EH (cell line): ENCODE data around the gene DNAJB14.
"Not testable (repeated sequence)": the region's sequence is repeated elsewhere in the genome, so short reads cannot be mapped to it uniquely, and the experiment has no call there.

Experiments
- DNase-seq: peaks from one replicate; pipeline ENCODE4 v3.0.0-alpha.2; 2015; ENCODE audit warnings: low read depth

DNAJB14 gene

DNA sequence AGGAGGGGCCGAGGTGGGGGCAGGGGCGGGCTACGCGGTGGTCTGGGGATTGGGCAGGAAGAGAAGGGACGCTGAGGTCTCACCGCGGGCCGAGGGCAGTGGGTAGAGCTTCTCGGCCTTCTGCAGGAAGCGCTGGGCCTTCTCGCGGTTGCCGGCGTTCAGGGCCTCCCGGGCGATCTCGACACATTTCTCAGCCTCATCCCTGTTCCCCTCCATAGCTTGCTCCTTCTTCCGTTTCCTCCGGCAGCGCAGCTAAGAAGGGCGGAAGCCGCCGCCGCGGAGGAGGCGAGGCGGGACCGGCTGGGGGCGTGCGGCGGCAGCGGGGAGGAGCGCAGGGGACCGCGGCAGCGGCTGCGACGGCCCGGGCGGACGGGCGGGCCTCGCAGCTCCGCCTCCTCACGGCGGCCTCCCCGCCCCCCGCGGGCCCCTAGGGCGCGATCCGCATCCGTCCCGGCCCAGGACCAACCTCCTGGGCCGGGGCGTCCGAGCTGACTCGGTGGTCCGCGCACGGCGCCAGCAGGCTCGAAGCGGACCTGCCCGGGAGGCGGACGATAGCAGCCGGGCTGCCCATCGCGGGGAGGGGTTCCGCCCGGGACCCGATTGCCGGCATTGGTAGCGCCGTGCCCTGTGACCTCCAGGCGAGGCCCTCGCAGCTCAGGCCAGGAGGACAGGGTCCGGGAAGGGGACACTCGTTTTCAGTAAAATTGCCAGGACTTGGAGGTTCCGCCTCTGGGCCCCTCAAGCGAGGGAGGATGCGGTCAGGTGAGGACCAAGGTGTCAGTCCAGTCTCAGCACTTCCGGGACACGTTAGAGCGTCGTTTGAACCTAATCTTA is at the start of gene DNAJB14:
DNAJB14 (minus strand) TSS at position 263 of the 834 bp plus-strand sequence; CDS start at position 216, 47 bp downstream.
- DNase-seq = peak; percentile 84

DNA sequence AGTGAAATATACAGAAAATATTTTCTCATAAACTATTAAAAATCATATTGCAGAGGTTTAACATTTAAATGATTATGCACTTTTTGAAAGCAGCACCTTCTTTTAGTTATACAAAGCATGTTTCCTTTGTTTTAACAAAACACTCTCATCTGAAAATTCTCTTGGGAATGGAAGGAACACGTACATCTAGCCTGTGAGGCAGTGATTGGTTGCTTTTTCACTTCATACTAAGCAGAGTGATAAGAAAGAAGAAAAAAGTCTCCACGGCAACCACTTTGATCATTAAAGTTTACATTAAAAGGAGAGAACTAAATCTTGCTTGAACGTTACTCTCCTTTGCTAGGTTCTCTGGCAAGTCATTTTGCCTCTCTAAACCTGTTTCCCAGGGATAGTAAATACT is 45.3 kb upstream of the DNAJB14 start:
- DNase-seq = no peak

DNA sequence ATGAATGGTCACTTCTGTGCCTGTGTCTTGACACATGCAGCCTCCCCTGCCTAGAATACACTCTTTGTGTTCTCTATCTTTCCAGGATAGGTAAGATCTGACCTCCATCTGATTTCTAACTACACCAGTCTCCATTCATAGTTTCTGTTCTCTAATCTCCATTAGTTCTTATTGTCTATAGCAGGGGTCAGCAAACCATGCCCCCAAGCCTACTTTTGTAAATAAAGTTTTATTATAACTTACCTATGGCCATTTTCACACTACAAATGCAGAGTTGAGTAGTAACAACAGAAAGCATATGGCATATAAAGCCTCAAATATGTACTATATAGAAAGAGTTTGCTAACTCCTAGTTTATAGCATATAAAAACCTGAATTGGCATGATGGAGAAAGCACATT is 41.3 kb upstream of the DNAJB14 start:
- no peak for DNase-seq

DNA sequence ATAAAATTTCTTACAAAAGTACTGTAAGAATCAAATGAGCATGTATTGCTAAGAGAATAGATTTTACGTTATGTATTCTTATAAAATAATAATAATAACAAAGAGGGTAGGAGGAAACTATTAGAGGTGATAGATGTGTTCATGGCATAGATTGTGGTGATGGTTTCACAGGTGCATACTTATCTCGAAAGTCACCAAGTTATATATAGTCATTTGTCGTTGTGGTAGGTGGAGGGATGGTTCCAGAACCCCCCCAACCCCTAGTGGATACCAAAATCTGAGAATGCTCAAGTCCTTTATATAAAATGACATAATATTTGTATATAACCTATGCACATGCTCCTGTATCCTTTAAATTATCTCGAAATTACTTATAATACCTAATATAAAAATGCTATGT is 40.4 kb upstream of the DNAJB14 start:
- DNase-seq = no peak

DNA sequence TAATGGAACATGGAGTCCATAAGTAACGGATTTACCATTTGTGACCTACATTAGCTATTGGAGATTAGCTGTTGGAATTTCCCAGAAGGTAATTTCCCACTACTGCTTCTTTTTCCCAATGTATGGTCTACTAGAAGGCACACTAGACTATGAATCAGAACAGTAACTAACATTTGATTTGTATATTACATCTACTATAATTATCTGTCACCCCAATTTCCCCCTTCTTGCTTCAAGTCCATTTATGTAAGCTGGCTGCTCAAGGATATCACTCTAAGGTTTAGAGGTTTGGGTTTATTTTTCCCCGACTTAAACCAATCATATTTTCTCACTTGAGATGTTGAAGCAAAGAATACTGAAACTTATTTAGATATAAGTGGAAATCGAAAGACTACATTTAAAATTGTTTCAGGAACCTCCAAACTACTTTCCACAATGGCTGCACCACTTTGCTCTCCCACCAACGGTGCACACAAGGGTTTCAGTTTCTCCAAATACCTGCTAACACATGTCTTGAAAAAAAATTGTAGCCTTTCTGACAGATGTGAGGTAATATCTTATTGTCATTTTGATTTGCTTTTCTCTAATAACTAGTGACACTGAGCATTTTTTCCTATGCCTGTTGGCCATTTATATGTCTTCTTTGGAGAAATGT is 37.0 kb upstream of the DNAJB14 start:
- DNase-seq = no peak

DNA sequence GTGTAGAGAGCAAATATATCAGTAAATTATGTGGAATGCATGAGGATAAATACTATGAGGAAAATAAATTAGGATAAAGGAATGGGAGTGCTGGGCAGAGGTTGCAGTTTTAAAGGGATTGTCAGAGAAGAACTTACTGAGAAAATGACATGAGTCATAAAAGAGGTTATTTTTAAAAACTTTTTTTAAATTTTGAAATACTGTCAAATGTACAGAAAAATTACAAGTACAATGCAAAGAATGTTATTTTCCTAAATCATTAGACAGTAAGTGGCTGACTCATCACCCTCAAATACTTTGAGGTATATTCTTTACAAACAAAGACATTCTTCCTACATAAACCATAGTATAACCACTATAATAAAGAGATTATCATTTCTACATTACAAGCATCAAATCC is 33.5 kb upstream of the DNAJB14 start:
- DNase-seq = peak; percentile 65

DNA sequence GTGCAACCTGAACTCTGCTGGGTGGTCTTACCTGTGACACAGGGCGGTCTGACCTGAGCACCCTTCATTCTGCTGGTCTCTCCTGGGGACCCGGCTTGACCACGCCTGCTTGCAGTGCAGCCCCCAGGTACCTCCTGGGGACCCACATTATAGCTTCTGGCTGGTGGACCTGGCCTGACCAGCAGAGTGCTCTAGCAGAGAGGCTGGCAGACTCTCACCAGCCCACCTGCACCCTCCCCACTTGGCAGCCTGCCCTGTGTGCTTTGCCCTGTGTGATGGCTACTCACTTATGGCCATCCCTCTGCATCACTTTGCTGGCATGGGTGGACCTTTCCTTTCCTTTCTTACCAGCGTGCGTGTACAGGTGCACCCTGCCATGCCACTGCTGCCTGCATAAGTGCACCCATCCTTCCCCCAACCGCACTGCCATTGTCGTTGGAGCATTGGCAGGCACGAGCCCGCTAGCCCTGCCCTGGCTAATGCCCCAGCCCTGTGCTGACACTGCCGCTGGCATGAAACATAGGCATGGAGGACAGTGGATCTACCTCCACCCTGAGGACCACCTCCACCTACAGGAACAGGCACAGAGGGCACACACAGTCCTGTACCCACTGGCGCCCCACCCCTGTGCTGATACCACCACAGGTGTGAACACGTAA is 25.2 kb upstream of the DNAJB14 start:
- DNase-seq = no peak

DNA sequence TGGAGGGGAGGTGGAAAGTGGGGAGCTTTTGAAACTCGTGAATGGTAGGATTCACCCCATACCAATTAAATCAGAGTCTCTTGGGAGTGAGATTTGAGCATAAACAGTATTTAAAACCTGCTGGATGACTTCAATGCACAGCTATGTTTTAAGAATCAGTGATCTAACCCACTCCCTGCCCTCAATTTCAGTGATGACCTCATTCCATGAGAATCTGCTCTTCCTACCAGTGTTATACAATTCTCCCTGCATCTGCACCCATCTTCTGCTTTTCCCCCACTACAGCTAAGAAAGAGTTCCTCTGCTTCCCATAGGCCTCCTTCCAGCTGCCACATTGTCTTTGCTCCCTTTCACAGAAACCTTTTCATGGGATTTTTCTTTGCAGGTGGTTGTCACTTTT is 21.9 kb upstream of the DNAJB14 start:
- DNase-seq = peak; percentile 91

DNA sequence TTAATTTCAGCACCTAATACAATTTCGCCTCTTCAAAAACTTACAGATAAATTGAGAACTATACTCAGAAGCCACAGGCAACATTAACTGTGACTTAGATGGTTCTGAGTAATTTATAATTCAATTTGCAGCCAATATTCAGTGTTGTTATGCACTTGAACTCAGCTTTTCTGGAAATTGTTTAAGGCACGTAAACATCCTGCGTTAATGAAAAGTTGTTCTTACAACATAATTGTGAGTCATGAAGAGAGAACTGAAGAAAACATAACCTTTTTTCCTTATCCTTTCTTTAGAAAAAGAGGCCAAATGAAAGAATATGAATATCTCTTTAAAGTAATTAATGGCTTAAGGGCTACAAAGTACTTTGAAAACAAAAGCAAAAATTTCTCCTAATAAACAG is 20.3 kb upstream of the DNAJB14 start:
- DNase-seq = peak; percentile 55

DNA sequence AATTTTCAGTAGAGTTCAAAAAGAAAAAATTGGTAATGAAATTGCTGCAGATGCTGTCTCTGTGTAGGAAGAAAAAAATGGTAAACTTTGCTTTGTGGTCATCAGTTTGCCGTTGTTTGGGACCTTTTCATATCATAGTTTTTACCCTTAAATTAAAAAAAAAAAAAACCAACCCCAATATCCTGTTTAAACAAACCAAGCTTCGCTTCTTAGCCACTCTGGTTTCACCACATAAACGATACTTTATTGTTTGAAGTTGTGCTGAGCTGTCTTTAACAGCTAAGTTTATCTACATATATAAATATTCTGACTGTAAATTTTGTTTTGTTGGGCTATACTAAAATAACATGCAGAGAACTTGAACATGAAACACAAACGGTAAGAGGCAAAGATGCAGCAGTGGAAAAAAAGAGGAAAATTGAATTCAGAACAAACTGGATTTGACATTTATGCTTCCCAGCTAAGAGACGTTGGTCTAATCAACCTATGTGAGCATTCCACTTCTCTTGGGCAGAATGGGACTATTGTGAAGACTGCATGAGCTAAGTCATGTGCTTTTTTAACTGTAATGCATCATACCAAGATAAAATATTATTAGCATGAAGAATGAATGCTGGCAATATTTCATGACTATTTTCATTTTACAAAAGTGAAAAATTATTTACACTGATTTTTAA is 19.4 kb upstream of the DNAJB14 start:
- no peak for DNase-seq

DNA sequence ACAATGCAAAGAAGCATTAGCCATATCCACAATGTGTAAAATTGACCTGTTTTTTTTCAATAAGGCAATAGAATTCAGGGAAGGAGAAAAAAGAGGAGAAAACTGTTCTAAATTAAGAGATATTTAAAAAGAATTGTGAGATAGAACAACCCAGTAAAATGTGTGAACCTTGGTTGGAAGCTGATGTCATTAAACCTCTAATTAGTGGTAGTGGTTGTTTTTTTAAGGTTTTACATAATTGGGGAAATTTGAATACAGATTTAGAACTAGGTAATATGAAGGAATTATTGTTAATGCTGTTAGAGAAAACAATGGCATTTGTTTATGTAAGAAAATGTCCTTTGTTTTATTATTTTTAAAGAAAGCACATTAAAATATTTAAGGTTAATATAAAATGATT is 18.8 kb upstream of the DNAJB14 start:
- DNase-seq = no peak

DNA sequence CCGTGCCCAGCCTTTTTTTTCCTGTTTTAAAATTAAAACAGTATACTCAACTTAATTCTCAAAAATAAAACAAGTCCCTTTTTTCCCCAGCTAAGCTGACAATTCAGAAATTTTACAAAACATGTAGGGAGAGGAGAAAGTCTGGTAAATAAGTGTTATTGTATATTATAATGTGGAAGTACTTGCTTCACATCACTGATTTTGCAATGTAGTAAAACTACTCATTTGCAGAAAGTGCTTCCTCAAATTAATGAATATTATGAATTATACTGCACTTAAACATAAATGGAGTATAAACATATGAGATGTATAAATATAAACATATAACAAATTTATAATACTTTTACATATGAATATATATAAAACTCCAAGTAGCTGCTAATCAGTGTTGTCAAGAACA is 15.3 kb upstream of the DNAJB14 start:
- no peak for DNase-seq

DNA sequence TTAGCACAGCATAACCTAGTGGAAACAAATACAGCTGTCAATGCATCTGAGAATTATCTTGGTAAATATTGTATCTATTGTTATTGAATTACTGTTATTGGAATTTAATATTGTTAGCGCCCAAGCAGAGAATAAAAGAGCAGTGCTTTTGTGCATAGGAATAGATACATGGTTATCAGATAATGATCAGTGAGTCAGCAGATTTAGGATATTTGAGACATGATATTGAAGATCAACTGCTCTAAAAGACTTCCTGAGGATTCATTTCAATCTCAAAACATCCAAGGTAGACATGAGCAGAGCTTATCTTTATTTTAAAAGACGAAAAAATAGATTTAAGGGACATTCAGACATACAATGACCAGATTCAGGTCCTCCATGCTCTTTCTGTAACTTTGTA is 14.2 kb upstream of the DNAJB14 start:
- peak; percentile 11 for DNase-seq

DNA sequence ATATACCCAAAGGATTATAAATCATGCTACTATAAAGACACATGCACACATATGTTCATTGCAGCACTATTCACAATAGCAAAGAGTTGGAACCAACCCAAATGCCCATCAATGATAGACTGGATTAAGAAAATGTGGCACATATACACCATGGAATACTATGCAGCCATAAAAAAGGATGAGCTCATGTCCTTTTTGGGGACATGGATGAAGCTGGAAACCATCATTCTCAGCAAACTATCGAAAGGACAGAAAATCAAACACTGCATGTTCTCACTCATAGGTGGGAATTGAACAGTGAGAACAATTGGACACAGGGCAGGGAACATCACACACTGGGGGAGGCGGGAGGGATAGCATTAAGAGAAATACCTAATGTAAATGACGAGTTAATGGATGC is 11.8 kb upstream of the DNAJB14 start:
- not testable (repeated sequence) for DNase-seq

DNA sequence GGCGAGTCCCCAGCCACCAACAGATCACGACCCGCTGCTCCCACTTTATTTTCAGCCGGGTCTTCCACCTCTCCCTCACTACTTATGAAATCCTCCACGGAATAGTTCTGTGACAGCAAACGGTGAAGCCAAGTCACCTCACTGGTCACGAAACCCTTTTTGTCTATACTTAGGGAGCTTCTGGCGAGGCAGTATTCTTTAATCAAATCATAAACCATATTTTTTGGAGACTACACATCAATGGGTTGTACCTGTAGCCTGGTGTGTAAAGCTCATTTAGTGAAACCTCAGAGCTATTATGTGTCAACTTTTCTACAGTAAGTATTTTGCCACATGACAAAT is 4.5 kb upstream of the DNAJB14 start:
- DNase-seq = no peak

DNA sequence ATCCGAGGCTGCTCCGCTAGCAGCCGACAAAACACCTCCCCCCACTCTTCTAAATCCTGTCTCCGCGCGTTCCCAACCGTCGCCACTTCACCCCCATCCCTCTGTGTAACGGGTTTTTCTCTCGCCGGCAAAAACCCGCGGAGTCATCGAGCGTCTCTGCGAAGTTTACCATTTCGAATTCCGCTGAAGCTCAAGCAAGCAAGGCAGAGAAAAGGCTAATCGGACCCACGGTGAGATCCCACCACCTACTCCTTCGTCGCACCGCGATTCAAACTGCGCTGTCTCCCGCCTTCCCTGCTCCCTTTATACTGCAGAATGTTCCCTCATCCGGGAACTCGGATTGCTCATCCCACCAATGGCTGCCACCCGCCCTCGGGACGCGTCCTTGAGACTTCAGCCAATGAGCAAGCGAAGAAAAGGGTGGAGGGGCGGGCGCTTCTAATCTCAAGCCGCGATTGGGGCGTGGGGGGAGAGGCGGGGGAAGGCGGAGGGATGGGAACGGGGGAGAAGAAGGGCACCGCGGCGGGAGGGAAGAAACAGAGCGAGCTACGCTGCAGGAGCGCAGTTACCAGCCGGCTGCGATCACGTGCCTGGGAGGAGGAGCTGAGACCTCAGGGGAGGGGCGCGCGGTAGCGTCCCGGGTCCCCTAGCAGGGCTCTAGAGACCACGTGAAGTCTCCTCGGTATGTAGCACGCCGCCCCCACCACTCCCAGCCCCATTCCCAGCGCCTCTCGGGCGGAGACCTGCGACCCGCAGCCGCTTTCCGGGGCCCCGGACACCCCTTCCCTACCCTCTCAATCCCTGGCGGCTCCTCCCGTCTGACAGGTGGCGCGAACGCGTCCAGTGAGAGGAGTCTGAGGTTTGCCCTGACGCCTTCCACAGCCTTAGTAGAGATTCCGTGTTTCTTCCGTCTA is 3.8 kb upstream of the DNAJB14 start, which contains the start of gene H2AZ1:
H2AZ1 (minus strand) TSS at position 277 of the 914 bp plus-strand sequence; CDS start at position 172, 105 bp downstream.
- peak; percentile 99 for DNase-seq

DNA sequence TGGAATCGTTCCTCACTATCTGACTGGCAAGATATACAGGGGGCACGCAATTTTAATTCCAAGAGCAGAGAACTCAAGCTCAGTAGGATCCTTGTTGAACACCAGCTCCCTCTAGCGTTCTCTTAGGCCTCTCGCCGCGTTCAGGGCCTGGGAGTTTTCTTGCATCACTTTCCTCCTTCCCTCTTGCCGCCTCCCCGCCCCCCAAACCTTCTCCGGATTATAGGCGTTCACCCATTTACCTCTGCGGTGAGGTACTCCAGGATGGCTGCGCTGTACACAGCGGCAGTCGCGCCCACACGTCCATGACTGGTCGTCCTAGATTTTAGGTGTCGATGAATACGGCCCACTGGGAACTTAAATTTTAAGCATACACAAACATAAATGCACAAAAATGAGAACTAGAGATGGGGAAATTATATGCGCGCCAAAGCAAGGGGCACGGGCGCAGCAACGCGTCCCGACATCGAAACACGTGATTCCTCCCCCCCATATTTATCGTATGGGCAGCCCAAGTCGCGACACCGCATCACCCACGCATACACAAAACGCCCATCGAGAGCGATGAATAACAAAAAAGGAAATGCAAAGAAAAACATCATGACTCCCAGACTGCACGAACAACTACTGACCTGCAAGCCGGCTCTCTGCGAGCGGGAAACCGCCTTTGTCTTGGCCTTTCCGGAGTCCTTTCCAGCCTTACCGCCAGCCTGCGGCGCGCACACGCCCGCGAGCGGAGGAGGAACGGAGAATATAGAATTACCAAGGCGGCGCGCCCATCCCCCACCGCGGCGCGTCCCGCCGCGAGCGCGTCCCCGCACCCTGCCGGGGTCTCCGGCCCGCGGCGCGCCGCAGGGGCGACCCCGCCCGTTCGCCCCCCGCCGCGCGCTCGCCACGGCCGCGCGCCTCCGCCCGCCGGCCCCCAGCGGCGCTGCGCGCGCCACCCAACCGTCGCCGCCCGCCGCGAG is 2.9 kb upstream of the DNAJB14 start:
- DNase-seq = peak; percentile 94

DNA sequence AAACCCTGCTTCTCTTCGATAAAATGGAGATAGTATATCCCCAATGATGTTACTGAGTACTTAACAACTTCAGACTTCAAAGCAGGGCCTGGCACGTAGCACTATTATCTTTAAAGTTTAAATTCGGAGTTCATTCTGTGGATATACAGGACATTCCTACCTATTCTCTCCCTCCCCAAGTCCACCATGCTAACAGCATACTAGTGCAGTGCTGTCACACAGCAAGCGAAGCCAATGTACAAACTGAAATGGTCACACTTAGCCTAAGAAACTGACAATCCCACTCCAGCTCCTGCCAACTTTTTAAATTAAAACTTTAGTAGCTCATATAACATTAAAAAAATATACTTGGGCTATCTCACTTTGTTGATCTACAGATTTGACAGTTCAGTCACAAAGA is 1.2 kb upstream of the DNAJB14 start:
- DNase-seq = peak; percentile 11

DNA sequence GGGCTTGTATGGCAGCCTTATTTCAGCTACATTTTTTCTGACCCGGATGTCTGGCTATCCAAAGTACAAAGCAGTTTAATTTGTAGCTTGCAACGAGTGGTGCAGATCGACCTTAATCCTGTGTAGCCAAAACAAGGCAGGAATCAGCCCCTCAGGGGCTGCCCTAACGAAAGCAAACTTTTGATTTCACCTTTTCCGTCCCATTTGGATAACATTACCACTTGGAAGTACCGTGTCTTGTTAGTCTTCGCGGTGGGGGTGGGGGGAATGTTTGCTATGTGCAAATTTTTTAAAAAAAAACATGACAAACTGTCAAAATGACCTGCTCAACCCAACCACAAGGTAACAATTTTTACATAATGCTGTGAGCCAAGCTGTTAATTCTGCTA is 766 bp upstream of the DNAJB14 start:
- no peak for DNase-seq

DNA sequence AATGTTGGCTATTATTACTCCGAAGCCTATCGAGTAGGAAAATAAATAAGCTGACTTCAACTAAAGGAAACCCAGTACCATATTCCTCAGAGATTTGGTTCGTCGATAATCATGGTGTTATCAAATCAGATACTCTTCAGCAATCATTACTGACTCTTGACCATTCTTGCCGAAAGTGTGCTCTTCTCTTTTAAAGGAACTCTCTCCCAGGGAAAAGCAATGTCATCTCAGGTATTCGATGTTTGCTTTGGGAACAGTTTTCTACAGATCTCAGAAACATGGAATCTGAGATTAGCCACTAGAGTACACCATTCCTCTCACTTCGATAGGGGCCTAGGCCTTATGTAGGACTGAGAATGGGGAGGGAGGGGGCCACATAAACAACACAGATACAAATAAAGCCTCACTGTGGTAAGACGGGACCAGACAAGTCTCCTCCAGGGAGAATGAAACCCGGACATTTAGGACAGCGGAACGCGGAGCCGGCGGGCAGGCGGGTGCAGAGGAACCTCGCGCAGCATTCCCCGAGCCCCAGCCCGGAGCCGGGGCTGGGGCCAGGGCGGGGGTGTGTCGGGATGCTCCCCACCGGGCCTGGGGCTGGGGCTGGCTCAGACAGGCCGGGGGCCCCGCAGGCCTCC is 581 bp downstream of the DNAJB14 start:
- DNase-seq = peak; percentile 42
